NCI-H748 (cell line): ENCODE measurements around the gene DHRS4L2.
"Not testable (repeated sequence)": the region's sequence is repeated elsewhere in the genome, so short reads cannot be mapped to it uniquely, and the experiment has no call there.

Experiments used
- DNase-seq: peaks from one replicate; lab custom pipeline; 2025; ENCODE audit not compliant: unreplicated experiment; lab: John Stamatoyannopoulos, UW

The DHRS4L2 gene

DNA sequence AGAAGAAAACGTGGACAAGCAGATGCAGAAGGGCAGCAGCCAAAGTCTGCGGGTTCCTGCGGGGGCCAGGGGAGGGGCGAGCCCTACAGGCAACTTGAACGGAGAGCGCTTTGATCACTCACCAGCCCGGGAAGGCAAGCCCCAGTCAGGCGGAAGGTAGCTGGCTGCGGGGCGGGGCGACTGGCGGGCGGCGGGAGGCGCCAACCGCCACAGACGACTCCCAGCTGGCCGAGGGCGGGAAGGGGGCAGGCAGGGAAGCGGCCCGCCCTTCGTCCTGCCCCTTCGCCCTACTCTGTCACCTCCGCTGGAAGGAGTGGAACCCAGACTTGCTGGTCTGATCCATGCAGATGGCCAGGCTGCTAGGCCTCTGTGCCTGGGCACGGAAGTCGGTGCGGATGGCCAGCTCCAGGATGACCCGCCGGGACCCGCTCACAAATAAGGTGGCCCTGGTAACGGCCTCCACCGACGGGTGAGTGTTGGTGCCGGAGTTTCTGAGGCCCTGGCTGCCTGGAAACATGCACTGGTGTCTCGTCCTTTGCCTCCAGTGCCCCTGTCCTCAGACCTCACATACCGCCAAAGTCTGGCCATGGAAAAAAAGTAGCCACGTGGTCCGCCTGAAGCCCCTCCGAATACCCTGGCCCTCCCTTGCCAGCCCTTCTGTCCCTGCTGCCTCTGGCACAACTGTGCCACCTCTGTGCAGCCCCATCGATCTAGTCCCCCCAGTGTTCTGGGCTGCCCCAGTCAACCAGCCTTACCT is at the start of gene DHRS4L2:
Gene DHRS4L2, plus strand, starts transcription at position 323 of the 757 bp plus-strand sequence. Its CDS starts 19 bp downstream, at position 342.
- DNase-seq = not testable (repeated sequence)

DNA sequence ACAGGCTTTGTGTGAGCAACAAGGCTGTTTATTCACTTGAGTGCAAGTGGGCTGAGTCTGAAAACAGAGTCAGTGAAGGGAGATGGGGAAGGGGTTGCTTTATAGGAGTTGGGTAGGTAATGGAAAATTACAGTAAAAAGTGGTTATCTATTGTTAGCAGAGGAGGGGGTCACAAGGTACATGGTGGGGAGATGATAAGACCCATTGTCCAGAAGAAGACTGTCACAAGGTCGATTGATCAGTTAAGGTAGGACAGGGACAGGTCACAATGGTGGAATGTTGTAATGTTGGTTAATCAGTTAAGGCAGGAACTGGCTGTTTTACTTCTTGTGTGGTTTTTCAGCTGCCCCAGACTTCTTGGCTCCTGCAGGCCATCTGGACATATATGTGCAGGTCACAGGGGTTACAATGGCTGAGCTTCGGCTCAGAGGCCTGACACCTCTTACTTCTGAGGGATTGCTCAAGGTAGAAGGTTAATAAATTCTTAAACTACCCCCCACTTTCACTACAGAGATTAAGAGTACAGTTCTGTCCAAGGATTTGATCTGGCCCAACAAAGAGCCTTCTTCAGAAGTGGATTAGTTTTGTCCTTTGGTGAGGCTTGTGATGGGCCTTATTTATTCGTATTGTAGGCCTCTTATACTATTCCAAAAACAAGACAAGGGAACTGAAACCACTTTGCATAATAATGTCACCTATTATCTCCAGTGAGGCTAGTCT is 49.0 kb upstream of the DHRS4L2 start:
- DNase-seq = no peak

DNA sequence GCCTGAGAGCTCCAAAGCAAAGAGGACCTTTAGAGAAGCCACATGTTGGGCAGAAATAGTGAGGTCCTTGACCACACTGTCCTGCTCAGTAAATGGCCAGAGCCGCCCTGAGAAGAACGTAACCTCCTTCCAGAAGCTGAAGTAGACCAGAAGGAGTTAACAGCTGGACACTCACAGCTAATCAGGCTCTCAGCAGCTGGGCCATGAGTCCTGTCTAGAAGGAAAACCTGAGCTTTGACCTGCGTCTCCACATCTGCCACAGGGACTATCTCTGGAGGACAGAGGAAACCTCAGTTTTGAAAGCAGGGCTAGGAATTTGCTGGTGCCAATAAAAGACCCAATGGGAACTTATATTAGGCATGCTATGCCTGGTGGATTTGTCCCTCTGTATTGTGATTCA is 47.5 kb upstream of the DHRS4L2 start:
- DNase-seq = no peak

DNA sequence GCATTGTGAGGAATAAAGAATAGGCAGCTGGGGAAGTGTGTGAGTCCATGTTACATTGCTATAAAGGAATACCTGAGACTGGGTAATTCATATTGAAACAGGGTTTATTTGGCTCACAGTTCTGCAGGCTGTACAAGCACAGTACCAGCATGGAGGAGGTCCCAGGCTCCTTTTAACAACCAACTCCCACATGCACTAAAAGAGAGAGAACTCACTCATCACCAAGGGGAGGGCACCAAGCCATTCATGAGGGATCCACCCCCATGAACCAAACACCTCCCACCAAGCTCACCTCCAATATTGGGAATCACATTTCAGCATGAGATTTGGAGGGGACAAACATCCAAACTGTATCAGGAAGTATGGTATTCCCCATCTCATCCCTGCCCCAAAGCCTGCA is 47.1 kb upstream of the DHRS4L2 start:
- DNase-seq = no peak

DNA sequence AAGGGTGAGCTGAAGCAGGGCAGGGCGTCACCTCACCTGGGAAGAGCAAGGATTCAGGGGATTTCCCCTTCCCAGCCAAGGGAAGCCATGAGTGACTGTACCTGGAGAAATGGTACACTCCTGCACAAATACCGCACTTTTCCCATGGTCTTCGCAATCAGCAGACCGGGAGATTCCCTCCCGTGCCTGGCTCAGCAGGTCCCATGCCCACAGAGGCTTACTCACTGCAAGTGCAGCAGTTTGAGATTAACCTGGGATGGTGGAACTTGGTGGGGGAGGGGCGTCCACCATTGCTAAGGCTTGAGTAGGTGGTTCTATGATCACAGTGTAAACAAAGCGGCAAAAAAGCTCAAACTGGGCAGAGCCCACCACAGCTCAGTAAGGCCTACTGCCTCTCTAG is 46.1 kb upstream of the DHRS4L2 start:
- DNase-seq = no peak

DNA sequence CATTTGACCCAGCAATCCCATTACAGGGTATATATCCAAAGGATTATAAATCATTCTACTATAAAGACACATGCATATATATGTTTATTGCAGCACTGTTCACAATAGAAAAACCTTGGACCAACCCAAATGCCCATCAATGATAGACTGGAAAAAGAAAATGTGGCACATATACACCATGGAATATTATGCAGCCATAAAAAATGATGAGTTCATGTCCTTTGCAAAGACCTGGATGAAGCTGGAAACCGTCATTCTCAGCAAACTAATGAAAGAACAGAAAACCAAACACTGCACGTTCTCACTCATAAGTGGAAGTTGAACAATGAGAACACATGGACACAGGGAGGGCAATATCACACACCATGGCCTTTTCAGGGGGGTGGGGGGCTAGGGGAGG is 39.7 kb upstream of the DHRS4L2 start:
- DNase-seq = not testable (repeated sequence)

DNA sequence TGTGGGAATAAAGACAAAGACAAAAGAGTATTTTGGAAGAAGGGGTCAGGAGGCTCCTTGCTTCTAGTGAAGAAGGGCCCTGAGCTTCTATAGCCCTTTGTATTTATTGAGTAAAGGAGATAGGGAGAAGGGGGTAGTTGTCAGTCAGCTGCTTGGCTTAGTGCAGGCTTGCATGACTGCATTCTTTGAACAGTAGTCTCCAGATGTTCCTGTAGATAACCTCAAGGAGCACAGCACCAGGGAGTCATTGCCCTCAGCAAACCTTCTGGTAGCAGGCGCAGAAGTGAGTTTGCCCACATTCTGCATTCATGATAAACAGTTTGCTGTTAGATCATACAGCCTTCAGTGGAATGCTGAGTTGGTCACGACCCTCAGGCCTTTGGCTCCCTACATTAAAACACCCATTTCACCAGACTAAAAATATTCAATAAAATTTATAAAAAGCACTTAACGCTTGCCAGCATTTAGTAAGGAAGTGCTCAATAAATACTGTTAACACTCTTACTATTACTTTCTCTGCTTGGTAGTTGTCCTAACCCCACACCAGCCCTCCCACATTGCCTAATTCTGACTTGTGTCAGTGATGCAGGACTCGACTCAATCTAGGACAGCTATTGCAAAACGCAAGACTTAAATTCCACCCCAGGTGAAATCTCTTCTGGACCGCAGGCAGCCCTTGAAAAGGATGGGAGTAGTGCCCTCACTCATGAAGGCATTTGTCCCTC is 38.2 kb upstream of the DHRS4L2 start:
- DNase-seq = no peak

DNA sequence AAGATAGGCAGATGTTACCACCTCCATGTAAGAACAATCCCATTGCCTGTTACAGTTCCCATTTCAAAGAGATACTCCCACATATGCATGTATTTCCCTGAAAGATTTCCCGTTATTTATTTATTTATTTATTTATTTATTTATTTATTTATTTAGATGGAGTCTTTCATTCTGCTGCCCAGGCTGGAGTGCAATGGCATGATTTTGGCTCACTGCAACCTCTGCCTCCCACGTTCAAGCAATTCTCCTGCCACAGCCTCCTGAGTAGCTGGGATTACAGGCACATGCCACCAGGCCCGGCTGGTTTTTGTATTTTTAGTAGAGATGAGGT is 37.6 kb upstream of the DHRS4L2 start:
- DNase-seq = not testable (repeated sequence)

DNA sequence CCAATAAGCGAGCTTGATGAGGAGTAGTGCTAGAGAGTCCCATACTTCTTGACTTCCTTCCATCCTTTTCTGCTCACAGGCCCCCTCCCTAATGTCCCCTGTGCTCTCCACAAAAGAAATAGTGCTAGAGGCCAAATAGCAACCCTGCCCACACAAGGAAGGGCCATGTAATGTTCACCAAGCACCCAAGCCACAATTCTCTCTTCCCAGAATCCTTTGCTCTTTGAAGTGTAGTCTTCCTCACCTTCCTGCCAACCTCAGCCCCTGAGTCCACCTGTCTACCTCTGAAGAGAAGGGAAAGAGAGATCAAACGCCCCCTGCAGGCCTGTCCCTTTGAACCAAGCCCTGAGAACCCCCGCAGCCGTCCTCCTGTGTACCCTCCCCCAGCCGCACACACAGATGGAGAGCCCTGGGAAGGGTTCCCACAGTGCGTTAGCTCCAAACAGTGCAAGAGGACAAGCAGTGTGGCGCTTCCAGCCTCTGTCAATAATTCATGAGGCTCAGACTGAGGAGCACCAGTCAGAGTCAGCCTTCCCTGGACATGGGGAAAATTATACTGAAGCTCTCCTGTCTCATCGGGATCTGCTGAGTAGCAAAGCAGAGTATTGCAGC is 37.0 kb upstream of the DHRS4L2 start:
- DNase-seq = peak; percentile 27

DNA sequence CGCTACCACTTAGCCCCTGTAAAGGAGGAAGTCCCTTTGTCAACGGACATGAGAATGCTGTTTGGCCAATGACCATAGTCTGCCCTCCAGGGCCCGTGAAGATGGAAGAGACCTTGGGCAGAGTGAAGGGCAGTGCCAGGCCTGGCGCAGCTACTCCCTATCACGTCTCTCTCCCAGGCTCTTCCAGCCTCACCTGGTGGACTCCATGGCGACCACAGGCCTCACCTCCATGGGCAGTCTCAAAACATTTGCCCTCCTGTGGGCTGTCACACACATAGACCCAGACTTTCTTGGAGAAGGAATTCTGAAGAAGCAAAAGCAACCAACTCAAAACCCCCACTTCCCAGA is 35.6 kb upstream of the DHRS4L2 start:
- DNase-seq = peak; percentile 38

DNA sequence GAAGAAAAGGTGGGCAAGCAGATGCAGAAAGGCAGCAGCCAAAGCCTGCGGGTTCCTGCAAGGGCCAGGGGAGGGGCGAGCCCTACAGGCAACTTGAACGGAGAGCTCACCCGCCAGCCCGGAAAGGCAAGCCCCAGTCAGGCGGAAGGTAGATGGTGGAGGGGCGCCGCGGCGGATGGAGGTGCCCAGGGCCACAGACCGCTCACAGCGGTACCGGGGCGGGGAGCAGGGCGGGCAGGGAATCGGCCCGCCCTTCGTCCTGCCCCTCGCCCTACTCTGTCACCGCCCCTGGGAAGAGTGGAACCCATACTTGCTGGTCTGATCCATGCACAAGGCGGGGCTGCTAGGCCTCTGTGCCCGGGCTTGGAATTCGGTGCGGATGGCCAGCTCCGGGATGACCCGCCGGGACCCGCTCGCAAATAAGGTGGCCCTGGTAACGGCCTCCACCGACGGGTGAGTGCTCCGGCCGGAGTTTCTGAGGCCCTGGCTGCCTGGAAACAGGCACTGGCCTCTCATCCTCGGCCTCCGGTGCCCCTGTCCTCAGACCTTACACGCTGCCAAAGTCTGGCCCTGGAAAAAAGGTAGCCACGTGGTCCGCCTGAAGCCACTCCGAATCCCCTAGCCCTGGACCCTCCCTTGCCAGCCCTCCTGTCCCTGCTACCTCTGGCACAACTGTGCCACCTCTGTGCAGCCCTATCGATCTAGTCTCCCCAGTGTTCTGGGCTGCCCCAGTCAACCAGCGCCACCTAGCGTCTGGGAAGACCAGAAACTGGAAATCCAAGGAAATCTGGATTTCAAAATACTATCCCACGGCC is 35.1 kb upstream of the DHRS4L2 start, which contains the start of gene DHRS4:
Gene DHRS4, plus strand, starts transcription at position 307 of the 815 bp plus-strand sequence. Its CDS starts 19 bp downstream, at position 326.
- peak; percentile 90 for DNase-seq

DNA sequence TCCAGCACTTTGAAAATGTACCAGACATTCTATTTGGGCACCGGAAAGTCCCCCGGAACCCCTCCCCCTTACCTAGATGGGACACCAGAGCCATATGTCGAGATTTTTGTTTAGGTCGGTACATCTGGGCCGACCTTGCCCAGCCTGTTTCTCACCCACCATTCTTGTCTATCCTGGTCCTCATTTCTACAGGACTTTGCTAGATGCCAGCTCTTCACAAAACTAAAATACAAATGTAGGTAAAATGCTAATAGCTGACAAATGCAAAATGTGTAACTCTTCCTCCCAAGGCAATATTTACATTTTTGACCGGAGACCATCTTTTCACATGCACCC is 34.5 kb upstream of the DHRS4L2 start:
- DNase-seq = not testable (repeated sequence)

DNA sequence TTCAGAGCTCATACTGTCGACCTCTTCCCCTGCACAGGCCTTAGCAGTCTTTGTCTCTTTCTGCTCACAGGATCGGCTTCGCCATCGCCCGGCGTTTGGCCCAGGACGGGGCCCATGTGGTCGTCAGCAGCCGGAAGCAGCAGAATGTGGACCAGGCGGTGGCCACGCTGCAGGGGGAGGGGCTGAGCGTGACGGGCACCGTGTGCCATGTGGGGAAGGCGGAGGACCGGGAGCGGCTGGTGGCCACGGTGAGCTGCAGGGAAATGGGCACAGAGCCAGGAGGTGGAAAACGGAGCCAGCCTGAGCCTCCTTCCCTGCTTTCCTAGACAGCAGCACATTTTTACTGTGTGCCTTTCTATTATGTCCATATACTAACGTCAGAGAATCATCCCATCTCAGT is 33.8 kb upstream of the DHRS4L2 start:
- peak; percentile 72 for DNase-seq

DNA sequence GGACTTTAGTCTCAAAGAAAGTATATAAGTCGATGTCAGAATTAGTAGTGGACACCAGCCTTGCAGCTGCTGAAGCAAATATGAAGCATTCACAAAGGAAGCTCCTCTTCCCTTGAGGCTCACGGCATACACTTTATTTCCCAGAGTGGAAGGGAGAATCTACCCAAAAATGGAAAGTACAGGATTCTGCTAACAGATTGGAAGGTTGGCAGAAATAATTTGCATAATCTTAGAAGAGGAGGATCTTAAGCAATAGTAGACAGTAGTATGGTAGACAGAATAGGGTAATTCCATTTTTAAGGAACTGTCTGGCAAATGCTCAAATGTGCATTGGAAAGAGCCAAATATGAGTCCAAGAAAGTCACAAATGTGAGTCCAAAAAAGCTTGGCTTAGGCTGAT is 32.9 kb upstream of the DHRS4L2 start:
- DNase-seq = not testable (repeated sequence)

DNA sequence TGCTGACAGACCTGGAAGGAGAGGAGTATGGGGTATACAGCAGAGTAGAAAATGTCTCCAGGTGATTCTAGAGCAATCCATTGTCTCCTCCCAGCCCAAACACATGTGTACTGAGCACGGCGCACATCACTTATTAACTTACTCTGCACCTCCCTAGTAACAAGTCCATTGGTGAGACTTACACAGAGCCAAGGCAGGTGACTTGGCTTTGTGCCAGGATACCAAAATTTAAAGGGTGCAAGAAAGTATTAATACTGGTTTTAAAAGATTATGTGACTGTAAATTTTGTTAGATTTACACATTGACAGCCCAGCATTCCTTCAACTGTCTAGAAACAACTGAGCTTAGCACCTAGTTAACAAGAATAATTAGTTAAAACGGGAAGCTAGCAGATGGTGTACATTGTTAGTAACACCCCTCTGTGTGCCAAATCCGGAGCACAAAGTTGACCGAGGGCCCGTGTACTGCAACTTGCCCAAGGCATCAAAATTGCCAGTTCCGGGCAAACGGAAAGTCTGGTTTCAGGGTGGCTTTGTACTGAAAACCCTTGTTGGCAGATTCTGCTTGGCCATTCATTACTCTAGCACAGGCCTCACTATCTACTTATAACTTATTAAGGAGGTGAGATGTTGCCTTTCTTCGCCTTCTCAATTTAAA is 30.7 kb upstream of the DHRS4L2 start:
- not testable (repeated sequence) for DNase-seq

DNA sequence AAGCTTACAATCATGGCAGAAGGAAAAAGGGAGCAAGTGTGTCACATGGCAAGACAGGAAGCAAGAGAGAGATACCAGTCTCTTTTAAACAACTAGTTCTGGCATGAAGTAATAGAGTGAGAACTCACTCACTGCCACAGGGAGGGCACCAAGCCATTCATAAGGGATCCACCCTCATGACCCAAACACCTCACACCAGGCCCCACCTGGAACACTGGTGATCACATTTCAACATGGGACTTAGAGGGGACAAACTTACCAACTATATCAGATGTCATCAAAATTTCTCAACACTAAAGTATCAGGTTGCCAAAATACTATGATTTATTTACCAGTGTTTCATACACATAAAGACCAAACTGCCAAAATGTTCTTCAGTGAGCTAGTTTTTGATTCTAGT is 27.8 kb upstream of the DHRS4L2 start:
- not testable (repeated sequence) for DNase-seq

DNA sequence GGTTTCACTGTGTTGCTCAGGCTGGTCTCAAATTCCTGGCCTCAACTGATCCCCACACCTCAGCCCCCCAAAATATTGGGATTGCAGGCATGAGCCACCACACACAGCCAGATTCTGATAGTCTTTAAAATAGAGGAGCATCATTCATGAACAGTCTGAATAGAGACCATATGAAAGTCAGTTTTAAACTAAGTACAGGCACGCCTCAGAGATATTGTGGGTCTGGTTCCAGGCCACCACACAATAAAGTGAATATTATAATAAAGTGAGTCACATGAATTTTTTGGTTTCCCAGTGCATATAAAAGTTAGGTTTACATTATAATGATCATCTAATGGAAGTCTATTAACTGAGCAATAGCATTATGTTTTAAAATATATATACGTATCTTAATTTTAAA is 27.0 kb upstream of the DHRS4L2 start:
- DNase-seq = not testable (repeated sequence)

DNA sequence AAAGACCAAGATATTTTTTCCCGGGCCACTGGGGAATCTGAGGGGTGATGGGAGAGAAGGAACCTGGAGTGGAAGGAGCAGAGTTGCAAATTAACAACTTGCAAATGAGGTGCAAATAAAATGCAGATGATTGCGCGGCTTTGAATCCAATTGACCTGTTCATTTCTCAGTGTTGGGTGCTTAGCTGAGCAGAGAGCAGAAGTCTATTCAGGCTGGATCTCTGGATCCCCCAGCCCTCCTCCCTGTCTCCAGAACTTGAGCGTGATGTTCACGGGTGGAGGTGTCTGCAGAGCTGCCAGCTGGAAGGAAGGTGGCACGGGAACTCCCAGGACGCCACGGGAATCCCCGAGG is 19.6 kb upstream of the DHRS4L2 start:
- DNase-seq = not testable (repeated sequence)

DNA sequence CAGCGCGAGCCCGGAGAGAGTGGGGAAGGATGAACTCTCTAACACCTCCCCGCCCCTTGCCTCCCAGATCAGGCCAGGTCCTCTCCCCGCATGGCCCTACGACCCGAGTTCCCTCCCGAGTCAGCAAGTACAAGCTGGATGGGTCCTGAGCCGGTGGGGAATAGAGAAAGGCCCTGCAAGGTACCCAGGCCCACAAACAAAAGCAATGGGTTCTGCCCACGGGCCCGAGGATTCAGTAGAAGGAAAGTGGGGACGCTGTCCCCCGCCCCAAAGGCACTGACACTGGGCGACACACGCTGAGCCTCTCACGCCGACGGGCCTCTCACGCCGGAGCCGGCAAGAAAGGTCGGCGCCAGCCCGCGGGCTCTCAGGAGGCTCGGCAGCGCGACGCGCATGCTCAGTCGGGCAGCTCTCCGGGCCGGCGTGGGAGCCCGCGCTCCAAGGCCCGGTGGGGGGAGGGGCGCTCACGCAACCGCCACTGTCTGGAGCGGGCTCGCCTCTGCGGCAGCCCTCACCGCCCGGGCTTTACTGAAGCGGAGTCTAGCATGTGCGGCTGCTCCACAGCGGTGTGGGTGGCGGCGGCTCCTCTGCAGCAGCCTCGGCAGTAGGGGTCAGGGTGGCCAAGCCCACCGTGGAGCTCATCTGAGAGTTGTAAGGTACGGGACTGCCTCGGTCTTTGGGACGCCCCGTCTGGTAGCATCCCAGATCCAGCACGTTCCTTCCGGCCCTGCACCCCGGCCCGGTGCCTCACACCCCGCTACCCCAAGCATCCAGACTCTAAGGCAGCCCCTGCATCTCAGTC is 19.0 kb upstream of the DHRS4L2 start:
- DNase-seq = peak; percentile 54
